Ishikawa (cell line): Measurements from ENCODE around the gene WDR70.
A peak's percentile ranks its signal among the peaks of the same experiment; 100 is the strongest.

Source experiments
- CEBPB ChIP-seq: IDR thresholded peaks from 2 replicates; pipeline ENCODE4 v1.6.1; 2012
- CREB1 ChIP-seq: IDR thresholded peaks from 2 replicates; pipeline ENCODE4 v1.6.1; 2012; ENCODE audit warnings: low read depth
- EGR1 ChIP-seq: IDR thresholded peaks from 2 replicates; pipeline ENCODE4 v1.6.1; 2012
- EP300 ChIP-seq: IDR thresholded peaks from 2 replicates; pipeline ENCODE4 v1.6.1; 2012; ENCODE audit warnings: borderline replicate concordance
- FOXM1 ChIP-seq: IDR thresholded peaks from 2 replicates; pipeline ENCODE4 v1.6.1; 2012; ENCODE audit warnings: low read depth, borderline replicate concordance
- NFIC ChIP-seq: IDR thresholded peaks from 2 replicates; pipeline ENCODE4 v1.6.1; 2012
- RAD21 ChIP-seq: IDR thresholded peaks from 2 replicates; pipeline ENCODE4 v1.6.1; 2012; ENCODE audit warnings: low read depth
- REST ChIP-seq: IDR thresholded peaks from 2 replicates; pipeline ENCODE4 v1.6.1; 2012; ENCODE audit warnings: low read depth, mild to moderate bottlenecking
- TAF1 ChIP-seq: IDR thresholded peaks from 2 replicates; pipeline ENCODE4 v1.6.1; 2012; ENCODE audit warnings: low read depth, mild to moderate bottlenecking
- TCF12 ChIP-seq: IDR thresholded peaks from 2 replicates; pipeline ENCODE4 v1.6.1; 2012; ENCODE audit warnings: low read depth
- TEAD4 ChIP-seq: IDR thresholded peaks from 2 replicates; pipeline ENCODE4 v1.6.1; 2012
- USF1 ChIP-seq: IDR thresholded peaks from 2 replicates; pipeline ENCODE4 v1.6.1; 2012
- YY1 ChIP-seq: IDR thresholded peaks from 2 replicates; pipeline ENCODE4 v1.6.1; 2012; ENCODE audit warnings: low read depth
- ZBTB7A ChIP-seq: IDR thresholded peaks from 2 replicates; pipeline ENCODE4 v1.6.1; 2012; ENCODE audit warnings: low read depth
- TF ChIP-seq, protein P1 (sequence below): IDR thresholded peaks from 2 replicates; pipeline ENCODE4 v1.6.1; 2012

Gene WDR70

GRCh38 chr5:37665889-37666288 lies 286.8 kb downstream of the WDR70 start:
- TF ChIP-seq TEAD4 (no peak), REST (no peak), FOXM1 (no peak), YY1 (no peak), TAF1 (no peak), EGR1 (no peak), RAD21 (no peak), USF1 (no peak), NFIC (no peak), EP300 (no peak), CEBPB (no peak), CREB1 (no peak), TCF12 (no peak), ZBTB7A (no peak)
- TF ChIP-seq, protein P1, sequence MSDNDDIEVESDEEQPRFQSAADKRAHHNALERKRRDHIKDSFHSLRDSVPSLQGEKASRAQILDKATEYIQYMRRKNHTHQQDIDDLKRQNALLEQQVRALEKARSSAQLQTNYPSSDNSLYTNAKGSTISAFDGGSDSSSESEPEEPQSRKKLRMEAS: no peak

- TF ChIP-seq CEBPB (no peak), RAD21 (no peak), REST (no peak), ZBTB7A (no peak), TEAD4 (no peak), NFIC (no peak), TCF12 (no peak), EGR1 (no peak), EP300 (no peak), CREB1 (no peak), FOXM1 (no peak), TAF1 (no peak), YY1 (no peak), USF1 (no peak)
- TF ChIP-seq, protein P1: no peak
Measured at GRCh38 chr5:37667430-37667829, 288.3 kb downstream of the WDR70 start.

- TF ChIP-seq CREB1 (no peak), CEBPB (no peak), FOXM1 (no peak), REST (no peak), NFIC (no peak), EP300 (no peak), TAF1 (no peak), ZBTB7A (no peak), TCF12 (no peak), YY1 (no peak), USF1 (no peak), TEAD4 (no peak), RAD21 (no peak), EGR1 (no peak)
- TF ChIP-seq, protein P1: no peak
Measured at GRCh38 chr5:37667846-37668245, 288.7 kb downstream of the WDR70 start.

GRCh38 chr5:37668524-37669047 lies 289.5 kb downstream of the WDR70 start:
- TF ChIP-seq NFIC: no peak; the same call in 1 of the 2 replicates
- TF ChIP-seq EP300: peak; percentile 35; the same call in 1 of the 2 replicates
- no peak for TF ChIP-seq TAF1
- peak; percentile 44; the same call in 1 of the 2 replicates for TF ChIP-seq TCF12
- no peak for TF ChIP-seq FOXM1
- peak; percentile 14; the same call in 1 of the 2 replicates for TF ChIP-seq RAD21
- peak; percentile 78 for TF ChIP-seq TEAD4
- TF ChIP-seq, protein P1: peak; percentile 46; the same call in 1 of the 2 replicates
- 0 out of 2 replicates have a peak, but pooled peaks have one; percentile 15 for TF ChIP-seq CEBPB
- TF ChIP-seq REST: no peak
- no peak for TF ChIP-seq CREB1
- no peak for TF ChIP-seq ZBTB7A
- 0 out of 2 replicates have a peak, but pooled peaks have one; percentile 45 for TF ChIP-seq USF1
